22Rv1 (cell line): ENCODE data around the gene ACCS.

ENCODE experiments used
- H3K27ac ChIP-seq: fragments of 450-650 bp; 2 replicates; pipeline ENCODE4 v1.5.1; 2017
- CTCF ChIP-seq: fragments of 450-650 bp; IDR thresholded peaks from 2 replicates; pipeline ENCODE4 v1.5.1; 2017; ENCODE audit warnings: mild to moderate bottlenecking
- ZFX ChIP-seq: fragments of 450-650 bp; IDR thresholded peaks from 2 replicates; pipeline ENCODE4 v1.6.1; 2017; ENCODE audit warnings: antibody characterized with exemption, borderline replicate concordance

Gene ACCS

GRCh38 chr11:44116234-44116830 lies 50.3 kb downstream of the ACCS start:
- no peak overlapping the region for H3K27ac ChIP-seq
- TF ChIP-seq ZFX (no peak), CTCF (no peak)

DNA sequence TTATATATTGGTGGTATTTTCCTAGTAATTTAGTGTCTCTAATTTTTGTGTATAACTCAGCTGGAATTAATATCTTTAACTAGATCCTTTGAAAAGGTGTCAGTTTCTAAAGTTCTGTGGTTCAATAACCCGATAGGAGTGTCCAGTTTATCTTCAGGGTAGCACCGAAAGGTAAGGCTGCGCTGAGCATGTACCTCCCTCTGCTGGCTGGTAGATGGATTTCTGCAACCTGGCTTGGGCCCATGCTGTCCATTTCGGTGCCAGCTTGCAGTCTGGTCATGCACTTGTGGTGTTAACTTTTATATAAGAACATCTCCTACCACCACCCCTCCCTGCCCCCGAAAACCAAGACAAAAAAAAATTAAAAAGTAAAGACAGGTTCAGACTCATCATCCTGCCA lies 54.1 kb downstream of the ACCS start:
- H3K27ac ChIP-seq = no peak overlapping the region
- TF ChIP-seq CTCF (peak; percentile 36), ZFX (no peak)

GRCh38 chr11:44125598-44125997 lies 59.5 kb downstream of the ACCS start:
- H3K27ac ChIP-seq = no peak overlapping the region
- TF ChIP-seq ZFX (no peak), CTCF (no peak)

DNA sequence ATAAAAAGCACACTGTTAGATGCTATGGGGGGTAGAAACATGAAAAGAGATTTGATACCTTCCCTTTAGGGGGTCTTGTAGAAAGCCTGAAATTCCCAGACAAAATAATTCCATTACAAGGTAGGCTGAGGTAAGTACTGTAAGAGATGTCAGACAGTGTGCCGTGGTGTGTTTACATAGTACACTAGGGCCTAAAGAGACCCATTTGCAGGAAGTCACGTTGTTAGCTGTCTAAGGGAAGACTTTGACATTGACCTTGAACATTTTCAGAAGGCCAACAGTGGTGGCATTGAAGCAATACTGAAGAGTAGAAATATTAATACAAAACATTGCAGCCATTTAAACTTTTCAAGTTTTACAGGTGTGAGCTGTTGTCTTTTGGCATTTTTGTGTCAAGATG lies 60.2 kb downstream of the ACCS start:
- TF ChIP-seq ZFX (no peak), CTCF (no peak)
- no peak overlapping the region for H3K27ac ChIP-seq

GRCh38 chr11:44127130-44127529 lies 61.1 kb downstream of the ACCS start:
- no peak for TF ChIP-seq ZFX
- no peak for TF ChIP-seq CTCF
- no peak overlapping the region for H3K27ac ChIP-seq

DNA sequence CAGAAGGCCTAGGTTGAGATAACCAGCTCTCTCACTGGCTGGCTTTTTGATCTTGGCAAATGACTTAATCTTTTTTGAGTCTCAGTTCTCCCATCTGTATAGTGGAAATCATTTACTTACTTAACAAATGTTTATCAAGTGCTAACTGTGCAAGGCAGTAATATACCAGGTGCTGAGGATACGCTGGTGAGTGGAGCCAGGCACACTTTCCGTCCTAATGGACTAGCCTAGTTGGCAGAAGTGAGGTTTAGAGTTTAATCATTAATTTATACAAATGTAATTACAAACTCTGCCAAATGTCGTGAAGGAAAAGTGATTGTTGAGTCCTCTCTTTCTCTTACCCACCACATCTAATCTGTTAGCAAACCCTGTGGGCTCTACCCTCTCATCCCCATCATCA lies 62.7 kb downstream of the ACCS start:
- no peak for TF ChIP-seq ZFX
- TF ChIP-seq CTCF = no peak
- no peak overlapping the region for H3K27ac ChIP-seq

DNA sequence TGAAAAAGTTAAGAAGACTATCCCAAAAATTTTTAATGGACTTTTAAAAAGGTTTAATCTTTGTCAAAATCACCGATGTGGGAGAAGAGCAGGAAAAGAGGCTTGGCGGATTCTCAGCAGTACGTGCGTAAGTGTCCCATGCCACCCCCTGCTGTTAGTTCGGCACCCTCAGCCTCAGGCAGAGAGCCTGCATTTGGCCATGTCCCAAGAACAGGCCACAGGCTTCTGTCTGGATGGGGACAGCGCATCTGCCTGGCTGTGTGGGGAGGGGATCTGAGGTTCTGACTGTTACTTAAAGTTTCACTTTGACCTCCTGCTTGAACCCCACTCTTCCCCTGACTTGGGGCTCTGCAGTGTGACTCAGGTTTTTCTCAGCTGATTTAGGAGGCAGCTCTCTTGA lies 64.7 kb downstream of the ACCS start:
- H3K27ac ChIP-seq = no peak overlapping the region
- TF ChIP-seq ZFX (no peak), CTCF (0 out of 2 replicates have a peak, but pooled peaks have one; percentile 6)
